NCI-H1417 treated with DMSO at 0.1 percent for 48 hours (cell line): ENCODE measurements around the gene NPAT.
"Not testable (repeated sequence)": the region's sequence is repeated elsewhere in the genome, so short reads cannot be mapped to it uniquely, and the experiment has no call there.

Experiments
- DNase-seq: peaks from one replicate; lab custom pipeline; 2025; lab: John Stamatoyannopoulos, UW

NPAT gene

DNA sequence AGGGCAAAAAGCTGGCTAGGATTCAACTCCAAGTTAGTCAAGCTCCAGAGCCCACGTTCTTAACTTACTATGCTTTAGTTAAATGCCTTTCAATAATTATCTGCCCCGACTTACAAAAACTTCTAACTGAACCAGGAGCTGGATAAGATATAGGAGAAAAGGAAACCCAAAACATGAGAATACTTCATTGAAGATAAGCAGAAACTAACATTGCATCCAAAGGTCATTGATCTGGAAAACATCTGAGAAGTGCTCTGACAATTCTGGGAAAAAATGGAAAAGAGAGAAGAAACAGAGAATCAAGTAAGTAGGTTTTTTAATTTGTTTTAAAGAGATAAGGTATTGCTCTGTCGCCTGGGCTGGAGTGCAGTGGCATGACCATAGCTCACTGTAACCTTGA lies 73.9 kb downstream of the NPAT start:
- DNase-seq = no peak

DNA sequence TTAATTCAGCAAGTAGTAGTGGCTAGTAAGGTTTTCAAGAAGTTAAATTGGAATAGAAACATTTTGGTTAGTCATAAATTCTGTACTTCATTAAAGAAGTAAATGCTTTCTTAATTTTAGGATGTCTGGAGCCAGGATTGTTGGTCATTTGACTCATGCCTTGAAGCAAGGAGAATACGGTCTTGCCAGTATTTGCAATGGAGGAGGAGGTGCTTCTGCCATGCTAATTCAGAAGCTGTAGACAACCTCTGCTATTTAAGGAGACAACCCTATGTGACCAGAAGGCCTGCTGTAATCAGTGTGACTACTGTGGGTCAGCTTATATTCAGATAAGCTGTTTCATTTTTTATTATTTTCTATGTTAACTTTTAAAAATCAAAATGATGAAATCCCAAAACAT lies 75.3 kb downstream of the NPAT start:
- no peak for DNase-seq

DNA sequence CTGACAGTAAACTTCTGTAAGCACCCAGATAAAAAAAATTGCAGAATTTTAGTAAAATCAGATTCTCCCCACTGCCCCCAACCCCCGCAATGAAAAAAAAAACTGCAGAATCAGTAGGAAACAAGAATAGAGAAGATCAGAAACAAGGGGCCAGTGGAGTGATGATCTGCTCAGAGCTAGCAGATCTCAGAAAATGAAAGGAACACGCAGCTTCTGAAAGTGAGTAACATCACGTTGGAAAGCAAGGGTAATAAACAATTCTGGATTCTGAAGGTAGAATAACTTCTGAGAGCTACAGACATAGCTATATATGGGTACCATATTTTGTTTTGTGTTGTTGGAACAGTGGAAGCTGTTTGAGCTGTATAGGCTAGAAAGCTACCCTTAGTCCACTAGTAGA lies 77.8 kb downstream of the NPAT start:
- no peak for DNase-seq

GRCh38 chr11:108142304-108142703 lies 80.1 kb downstream of the NPAT start:
- no peak for DNase-seq

- DNase-seq = no peak
Observed at GRCh38 chr11:108137212-108137611, 85.2 kb downstream of the NPAT start.

DNA sequence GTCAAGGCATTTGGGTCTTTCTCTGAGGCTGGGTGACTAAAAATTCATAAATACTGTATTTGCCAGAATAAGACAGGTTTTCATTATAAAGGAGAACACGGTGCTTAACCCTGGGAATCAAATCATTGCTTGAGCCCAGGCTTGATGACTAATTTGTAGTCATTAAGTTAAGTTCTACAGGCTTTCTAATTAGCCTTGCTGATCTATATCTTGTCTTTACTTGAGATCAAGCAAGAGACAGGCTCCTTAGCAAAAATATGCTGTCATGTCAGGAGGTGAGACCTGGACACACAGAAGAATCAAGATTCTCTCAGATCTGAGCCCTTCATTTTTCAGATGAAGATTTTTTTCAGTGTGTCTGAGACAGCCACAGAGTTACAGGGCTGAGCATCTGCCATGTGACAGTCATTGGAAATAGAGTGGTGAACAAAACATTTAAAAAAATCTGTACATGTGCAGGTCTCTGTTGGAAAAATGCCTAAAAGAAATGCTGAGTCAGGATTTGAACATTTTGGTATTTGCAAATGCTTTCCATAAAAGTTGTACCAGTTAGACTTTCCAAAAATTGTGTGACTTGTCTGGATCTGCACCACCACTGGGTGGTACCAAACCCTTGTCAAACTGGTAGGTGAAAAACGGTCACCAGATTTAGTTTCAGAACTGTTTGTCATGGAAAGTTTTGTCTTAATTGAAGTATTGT lies 86.4 kb downstream of the NPAT start:
- no peak for DNase-seq

GRCh38 chr11:108132993-108133538 lies 89.4 kb downstream of the NPAT start:
- not testable (repeated sequence) for DNase-seq

DNA sequence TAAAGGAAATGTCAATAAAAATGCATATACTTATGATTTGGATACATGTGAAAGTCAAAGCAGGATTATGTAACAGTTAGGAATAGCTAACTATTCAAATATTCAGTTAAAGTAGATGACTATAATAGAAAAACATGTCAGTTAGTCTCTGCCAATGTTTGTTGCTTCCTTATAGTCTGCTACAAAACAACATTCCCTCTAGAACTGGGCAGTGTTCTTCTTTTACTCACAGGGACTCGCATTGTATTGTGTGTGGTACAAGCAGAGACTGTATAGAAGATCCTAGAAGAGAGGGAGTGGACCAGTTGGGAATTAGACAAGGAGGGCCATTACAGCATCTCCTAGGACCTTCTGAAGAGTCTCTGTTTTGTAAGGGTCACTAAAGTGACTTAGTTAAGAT lies 90.4 kb downstream of the NPAT start:
- DNase-seq = no peak

DNA sequence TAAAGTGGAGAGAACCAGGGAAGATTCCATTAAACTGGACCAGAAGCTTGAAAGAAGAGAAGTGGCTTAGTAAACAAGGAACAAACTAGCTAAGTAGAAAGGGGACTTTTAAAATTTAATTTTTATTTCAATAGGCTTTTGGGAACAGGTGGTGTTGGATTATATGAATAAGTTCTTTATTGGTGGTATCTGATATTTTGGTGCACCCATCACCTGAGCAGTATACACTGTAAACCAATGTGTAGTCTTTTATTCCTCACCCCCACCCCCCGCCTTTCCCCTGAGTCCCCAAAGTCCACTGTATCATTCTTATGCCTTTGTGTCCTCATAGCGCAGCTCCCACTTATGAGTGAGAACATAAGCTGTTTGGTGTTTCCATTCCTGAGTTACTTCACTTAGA lies 93.7 kb downstream of the NPAT start:
- no peak for DNase-seq

DNA sequence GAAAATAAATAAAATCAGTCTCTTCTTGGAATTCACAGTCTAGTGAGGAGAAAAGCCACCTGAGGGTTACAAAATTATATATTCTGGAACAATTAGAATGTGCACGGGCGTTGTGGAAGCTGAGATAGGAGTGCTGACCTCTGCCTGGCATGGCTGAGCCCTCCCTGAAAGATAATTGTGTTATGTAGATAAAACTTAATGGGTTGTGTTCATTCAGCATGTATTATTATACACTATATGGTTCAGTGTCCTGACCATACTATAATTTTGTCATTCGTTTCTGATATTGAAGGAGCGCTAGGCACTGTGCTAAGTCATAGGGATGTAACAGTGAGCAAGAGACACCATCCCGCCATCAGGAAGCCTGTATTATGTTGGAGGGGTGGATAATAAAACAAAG lies 97.3 kb downstream of the NPAT start:
- no peak for DNase-seq

GRCh38 chr11:108122166-108122628 lies 100.2 kb downstream of the NPAT start:
- no peak for DNase-seq

DNA sequence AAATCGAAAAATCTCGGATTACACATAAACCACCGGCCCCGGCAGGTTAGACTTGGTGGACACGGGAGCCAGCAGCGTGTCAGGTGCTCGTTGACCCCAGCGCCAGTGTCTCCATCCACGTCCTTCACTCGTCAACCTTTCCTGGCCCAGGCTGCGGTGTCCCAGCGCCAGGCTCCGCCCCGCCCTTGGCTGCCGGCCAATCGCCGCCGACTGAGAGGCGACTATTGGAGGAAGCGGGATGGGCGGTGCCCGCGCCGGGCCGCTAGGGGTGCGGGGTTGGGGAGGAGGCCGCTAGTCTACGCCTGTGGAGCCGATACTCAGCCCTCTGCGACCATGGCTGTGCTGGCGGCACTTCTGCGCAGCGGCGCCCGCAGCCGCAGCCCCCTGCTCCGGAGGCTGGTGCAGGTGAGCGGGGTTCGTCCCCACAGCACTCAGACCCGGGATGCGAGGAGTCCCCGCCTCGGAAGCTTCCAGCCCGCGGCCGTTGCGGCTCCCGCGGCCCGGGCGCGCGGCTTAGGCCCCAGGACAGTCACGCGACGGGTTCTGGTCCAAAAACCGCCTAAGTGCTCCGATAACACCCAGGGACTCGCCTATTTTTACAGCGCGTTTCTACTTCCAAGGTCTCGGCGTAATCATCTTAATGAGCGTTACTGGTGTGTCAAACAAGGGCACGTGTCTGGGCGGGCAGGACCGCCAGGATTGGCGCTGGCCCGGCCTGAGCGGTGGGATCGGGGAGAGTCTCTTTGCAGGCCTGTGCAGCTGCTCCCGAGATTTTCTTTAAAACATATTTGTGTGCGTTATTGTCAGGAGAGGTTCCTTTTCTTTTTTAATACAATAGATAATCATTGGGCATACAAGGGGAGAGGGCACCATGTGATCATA lies 100.9 kb downstream of the NPAT start, which contains the start of gene ACAT1:
ACAT1 (plus strand) TSS at position 294 of the 882 bp plus-strand sequence; CDS start at position 334, 40 bp downstream.
- DNase-seq = peak; percentile 64

DNA sequence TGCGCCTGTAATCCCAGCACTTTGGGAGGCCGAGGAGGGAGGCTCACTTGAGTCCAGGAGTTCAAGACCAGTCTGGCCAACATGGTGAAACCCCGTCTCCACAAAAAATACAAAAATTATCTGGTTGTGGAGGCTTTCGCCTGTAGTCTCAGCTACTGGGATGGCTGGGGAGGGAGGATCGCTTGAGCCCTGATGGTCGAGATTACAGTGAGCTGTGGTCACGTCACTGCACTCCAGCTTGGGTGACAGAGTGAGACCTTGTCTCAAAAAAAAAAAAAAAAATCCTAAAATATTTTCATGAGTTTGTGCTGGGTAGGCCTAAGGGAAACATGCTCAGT lies 101.5 kb downstream of the NPAT start:
- DNase-seq = not testable (repeated sequence)

DNA sequence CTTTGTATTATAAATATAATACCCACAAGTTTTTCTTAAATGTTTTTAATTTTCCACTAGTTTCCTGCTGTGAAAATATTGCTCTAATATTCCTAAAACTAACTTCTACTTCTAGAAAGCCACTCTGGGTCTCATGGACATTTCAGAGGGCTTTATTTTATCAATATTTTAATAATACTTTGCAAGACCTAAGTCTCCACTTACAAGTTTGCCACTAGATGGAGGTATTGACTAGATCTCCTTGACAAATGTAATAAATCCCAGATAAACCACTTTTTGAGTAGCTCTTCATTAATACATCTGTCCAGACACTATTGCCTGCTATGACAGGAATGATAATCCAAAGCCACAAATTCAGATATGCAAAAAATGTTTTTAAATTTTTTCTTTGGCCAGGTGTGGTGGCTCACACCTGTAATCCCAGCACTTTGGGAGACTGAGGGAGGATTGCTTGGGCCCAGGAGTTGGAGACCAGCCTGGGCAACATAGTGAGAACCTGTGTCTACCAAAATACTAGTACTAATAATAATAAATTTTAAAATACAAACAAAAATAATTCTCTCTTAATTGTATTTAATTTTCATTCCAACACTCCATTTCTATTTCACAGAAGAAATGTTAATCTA lies 104.6 kb downstream of the NPAT start:
- DNase-seq = no peak

DNA sequence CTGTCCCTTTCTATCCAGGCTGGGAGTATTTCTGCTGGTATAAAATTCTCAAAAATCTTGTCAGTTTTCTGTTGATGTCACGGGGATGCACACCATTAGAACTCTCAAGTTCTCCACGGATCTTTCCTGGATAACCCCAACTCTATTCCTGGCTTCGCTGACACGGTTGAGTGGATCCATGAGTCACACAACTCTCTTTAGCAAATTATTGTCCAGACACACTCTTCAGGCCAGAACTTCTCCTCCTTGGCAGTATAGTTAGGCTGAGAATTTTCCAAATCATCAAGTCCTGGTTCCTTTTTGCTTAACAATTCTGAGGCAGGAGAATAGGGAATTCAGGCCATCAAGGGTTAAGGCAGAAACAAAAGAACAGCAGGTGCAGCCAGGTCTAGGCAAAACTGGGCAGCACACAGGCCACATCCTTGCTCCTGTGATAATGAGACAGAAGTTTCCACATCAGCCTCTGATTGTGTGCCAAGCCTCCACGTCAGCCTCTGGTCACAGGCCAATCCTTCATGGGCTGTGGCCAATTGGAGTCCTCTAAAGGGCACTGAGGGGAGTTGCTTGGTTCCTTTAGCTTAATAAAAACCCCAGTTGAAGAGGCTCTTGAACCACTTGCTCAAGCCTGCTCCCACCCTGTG lies 106.8 kb downstream of the NPAT start:
- DNase-seq = no peak

GRCh38 chr11:108112057-108112456 lies 110.4 kb downstream of the NPAT start:
- DNase-seq = no peak

DNA sequence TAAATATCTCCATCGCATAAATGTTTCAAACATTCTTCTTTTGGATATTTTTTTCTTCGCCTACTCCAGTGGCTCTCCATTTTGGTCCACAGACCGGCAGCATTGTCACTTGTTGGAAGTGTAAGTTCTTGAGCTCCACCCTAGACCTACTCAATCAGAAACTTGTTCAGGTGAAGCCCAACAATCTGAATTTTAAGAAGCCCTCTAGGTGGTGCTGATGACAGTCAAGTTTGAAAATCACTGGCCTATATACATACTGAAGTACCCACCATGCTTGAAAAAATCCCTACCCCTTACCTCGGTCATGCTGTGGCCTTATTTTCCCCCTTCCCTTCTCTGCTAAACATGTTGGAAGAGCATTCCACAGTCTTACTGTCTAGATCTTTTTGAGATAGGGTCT lies 111.3 kb downstream of the NPAT start:
- DNase-seq = no peak
